ENCODE measurements around the gene SLC39A6.
"Not testable (repeated sequence)": the region's sequence is repeated elsewhere in the genome, so short reads cannot be mapped to it uniquely, and the experiment has no call there.

Gene SLC39A6

DNA sequence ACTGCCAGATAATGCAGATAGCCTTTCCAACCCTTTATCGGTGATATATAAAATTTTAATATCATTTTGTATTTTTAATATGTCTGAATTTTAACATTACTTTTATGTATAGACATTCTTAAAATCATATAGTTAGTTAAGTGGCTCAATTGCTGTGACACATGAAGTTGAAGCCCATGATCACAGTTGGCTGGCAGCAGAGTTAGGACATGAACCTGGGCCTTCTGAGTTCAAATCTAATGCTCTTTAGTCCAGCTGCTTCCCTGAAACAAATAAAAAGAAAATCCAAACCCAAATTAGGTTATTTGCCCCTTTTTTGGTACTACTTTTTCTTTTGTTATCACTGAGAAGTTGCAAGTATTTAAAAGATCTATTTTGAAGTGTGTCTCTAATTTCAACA, 6.1 kb upstream of the SLC39A6 start:
- DNase-seq = no peak

DNA sequence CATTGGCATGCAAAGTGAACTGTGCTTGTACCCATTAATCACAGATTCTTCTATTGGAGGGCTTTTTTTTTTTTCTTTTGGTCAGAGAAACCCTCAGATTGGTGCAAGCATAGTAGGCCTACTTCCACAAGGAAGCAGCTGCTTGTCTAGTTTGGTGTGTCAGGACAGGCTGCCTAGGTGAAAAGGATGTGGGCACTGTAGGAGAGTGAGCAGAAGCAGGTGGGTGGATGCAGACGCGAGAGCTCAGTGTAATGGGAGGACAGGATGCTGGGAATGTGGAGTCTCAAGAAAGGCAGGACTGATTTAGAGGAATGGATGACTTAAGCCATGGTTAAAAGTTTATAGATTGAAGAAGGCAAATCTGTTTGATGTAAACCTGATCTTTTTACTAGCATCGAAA, 3.6 kb upstream of the SLC39A6 start:
- no peak for DNase-seq

GRCh38 chr18:36131692-36132483, 2.7 kb upstream of the SLC39A6 start:
- DNase-seq = no peak

- DNase-seq = no peak
Observed at GRCh38 chr18:36130883-36131653, 1.9 kb upstream of the SLC39A6 start.

DNA sequence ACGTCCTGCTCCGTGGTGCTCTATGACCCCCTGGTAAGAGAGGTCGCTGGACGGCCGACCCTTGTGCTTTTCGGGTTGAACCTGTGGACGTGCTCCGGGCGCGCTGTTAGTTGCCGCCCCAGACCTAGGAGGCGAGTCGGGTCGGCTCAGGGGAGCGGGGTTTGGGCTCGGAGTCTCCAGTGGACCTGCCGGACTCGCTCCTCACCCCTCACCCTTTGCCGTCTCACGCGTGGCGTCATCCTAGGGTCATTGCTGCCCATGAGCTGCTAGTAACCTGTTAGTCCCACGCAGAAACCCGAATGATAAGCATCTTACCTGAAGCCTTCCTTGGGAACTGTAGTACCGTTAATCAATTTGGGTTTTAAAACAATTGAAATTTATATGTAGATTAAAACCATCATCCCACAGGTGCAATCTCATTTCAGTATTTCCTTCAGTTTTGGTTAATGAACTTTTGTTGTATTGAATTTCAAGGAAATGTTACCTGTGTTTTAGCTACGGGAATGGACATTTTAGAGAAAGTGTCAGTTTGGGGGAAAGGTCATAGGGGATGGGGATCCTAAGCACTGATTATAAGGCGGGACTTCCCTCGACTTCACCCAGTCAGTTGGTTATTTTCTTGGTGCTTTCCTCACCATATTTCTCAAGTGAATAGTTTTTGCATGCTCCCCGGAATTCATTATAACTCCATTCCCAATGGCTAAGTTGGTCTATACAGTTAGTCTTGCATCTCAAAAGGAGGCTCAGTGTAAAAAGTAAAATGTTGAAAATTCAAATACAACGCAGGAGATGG, 1.1 kb upstream of the SLC39A6 start:
- DNase-seq = no peak

DNA sequence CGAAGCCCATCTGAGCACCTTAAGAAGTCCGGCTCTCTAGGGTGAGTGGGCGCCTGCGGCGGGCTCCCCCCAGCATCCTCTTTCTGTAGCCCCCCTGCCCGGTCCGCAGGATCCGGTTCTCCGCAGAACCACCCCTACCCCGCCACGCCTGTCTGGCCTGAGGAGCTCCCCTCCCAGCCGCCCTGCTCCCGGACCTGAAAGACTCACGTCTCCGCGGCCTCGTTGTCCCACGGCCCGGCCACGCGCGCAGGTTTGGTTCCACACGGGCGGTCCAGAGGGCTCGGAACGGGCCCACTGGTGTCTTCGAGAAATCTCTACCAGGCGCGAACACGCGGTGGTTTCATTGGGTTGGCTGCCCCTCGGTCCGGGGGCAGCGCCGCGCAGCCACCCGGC, 237 bp downstream of the SLC39A6 start:
- DNase-seq = no peak

DNA sequence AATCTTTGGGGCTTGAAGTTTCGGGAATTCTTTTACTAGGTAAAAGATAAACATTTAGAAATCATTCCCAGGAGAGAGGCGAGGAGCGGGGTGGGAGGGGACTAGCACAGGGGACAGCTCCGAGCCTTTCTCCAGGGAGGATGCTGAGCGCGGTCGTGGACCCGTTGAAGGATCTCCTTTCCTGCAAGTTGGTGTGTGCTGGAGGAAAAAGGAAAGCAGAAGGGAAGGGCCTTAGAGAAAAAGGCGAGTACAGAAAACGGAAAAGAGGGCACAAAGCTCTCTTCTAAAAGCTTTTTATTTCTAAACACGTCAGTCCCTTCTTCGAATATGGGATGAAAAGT, 640 bp downstream of the SLC39A6 start:
- DNase-seq = no peak

- DNase-seq = no peak
Observed at GRCh38 chr18:36127836-36128529, 1.2 kb downstream of the SLC39A6 start.

- no peak for DNase-seq
Observed at GRCh38 chr18:36126668-36127067, 2.5 kb downstream of the SLC39A6 start.

GRCh38 chr18:36124841-36125240, 4.3 kb downstream of the SLC39A6 start:
- no peak for DNase-seq

DNA sequence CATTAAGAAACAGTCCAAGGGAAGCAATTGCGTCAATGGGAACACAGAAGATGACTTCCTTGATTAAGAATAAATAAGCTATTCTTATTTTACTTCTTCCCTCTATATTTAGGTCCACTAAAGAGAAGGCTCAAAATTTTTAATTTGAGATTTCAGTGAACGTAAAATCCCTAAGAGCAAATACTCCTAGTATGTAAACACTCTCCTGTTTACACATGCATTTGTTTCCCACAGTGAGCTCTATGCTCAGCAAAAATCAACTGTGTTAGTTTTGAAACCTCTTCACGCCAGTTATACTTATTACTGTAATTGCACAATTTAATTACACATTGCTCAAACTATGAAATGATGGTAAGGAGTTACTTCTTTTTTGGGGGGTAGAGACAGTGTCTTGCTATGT, 8.8 kb downstream of the SLC39A6 start:
- DNase-seq = no peak

DNA sequence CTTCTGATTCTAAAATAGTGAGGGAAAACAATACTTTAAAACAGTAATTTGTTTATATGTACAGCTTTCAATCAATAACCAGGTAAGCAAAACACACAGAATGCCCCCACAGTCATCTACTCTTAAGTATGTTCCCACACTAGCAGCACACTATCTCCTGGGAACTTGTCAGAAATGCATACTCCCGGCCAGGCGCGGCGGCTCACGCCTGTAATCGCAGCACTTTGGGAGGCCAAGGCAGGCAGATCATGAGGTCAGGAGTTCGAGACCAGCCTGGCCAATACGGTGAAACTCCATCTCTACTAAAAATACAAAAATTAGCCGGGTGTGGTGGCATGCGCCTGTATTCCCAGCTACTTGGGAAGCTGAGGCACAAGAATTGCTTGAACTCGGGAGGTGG, 12.4 kb downstream of the SLC39A6 start:
- not testable (repeated sequence) for DNase-seq

GRCh38 chr18:36114738-36115137, 14.4 kb downstream of the SLC39A6 start:
- DNase-seq = no peak

- no peak for DNase-seq
Observed at GRCh38 chr18:36114251-36114650, 14.9 kb downstream of the SLC39A6 start.

- DNase-seq = no peak
Observed at GRCh38 chr18:36112302-36112701, 16.8 kb downstream of the SLC39A6 start.

GRCh38 chr18:36109737-36110136, 19.4 kb downstream of the SLC39A6 start:
- no peak for DNase-seq

DNA sequence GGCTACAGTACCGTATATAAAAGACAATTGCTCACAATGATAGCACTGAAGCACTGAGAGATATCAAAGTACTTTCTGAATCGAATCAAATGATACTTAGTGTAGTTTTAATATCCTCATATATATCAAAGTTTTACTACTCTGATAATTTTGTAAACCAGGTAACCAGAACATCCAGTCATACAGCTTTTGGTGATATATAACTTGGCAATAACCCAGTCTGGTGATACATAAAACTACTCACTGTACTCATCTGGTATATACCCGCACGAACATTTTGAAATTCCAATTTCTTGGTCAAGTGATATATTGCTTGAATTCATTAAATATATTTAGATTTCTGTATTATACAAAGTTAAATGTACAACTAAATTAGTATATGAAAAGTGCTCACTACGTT, 20.5 kb downstream of the SLC39A6 start:
- no peak for DNase-seq

DNA sequence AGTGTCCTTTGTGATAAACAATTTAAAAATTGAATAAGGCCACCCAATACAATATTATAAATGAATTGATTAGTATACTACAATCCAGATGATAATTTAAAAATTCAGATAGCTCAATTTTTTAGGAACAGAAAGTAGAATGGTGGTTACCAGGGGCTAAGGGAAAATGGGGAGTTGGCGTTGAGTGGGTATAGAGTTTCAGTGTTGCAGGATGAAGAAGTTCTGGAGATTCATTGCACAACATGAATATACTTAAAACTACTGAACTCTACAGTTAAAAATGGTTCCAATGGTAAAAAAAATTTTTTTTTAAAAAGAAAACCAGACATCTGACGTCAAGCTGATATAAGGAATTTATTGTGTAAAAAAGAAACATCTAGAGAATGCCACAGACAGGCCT, 20.9 kb downstream of the SLC39A6 start:
- DNase-seq = no peak

- DNase-seq = no peak
Observed at GRCh38 chr18:36107477-36107876, 21.7 kb downstream of the SLC39A6 start.

DNA sequence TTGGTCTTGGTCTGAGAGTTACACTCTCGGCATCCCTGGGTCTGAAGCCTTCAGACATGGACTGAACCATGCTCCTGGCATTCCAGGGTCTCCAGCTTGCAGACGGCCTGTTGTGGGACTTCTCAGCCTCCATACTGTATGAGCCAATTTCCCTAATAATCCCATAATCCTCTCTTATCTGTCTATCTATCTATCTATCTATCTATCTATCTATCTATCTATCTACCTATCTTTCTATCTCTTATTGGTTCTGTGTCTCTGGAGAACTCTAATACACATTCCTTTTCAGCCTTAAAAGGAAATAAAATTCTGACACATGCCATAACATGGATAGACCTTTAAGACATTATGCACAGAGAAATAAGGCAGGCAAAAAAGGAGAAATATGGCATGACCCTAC, 24.4 kb downstream of the SLC39A6 start:
- no peak for DNase-seq

- DNase-seq = no peak
Observed at GRCh38 chr18:36101943-36102342, 27.2 kb downstream of the SLC39A6 start.

- no peak for DNase-seq
Observed at GRCh38 chr18:36099311-36099710, 29.8 kb downstream of the SLC39A6 start.

DNA sequence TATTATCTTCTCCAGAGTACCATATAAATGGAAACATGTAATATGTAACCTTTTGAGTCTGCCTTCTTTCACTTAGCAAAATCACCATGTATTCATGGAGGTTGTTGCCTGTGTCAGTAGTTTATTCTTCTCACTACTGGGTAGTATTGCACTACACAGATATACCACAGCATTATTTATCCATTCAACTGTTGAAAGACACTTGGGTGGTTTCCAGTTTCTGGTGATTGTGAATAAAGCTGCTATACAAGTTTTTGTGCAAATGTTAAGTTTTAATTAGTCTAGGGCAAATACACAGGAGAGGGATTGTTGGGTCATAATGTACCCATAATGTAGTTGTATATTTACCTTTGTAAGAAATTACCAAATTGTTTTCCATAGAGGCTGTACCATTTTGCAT, 32.2 kb downstream of the SLC39A6 start:
- DNase-seq = no peak
